Keratinocyte (primary cell): Measurements from ENCODE around the gene ZFP36L2. TPM values are rescaled to one million over a fixed set of nuclear protein-coding genes. Genes with fewer than 3 reads are reported as not detected.

Source experiments
- DNase-seq: peaks from one replicate; pipeline ENCODE4 v3.0.0-alpha.2; 2011; ENCODE audit warnings: low read depth, missing footprints, low spot score
- FAIRE-seq: peaks from 2 replicates; lab custom pipeline; 2011; peaks lifted over from hg19 to GRCh38; lab: Jason Lieb, UNC
- H2AFZ ChIP-seq: 2 replicates; pipeline ENCODE4 v1.6.0; 2012; ENCODE audit warnings: low read length, control low read depth, inconsistent platforms; ENCODE audit not compliant: control insufficient read depth
- H3K27ac ChIP-seq: 2 replicates; pipeline ENCODE4 v1.5.1; 2011; ENCODE audit warnings: low read length; ENCODE audit not compliant: control insufficient read depth, insufficient read depth
- H3K27me3 ChIP-seq: 3 replicates; pipeline ENCODE4 v1.6.0; 2011; ENCODE audit warnings: low read length; ENCODE audit not compliant: control insufficient read depth, insufficient read depth; ENCODE audit errors: extremely low read depth
- H3K36me3 ChIP-seq, 2 experiments: 2 replicates in 1 of 2; 3 replicates in 1 of 2; pipeline ENCODE4 v1.5.1; 2011; ENCODE audit warnings: low read length in 2 of 2, mild to moderate bottlenecking in 1 of 2; ENCODE audit not compliant: control insufficient read depth in 2 of 2, insufficient read depth in 2 of 2; ENCODE audit errors: extremely low read depth in 1 of 2
- H3K4me1 ChIP-seq: 3 replicates; pipeline ENCODE4 v1.5.1; 2011; ENCODE audit warnings: low read length; ENCODE audit not compliant: control insufficient read depth, insufficient read depth; ENCODE audit errors: extremely low read depth
- H3K4me2 ChIP-seq: 3 replicates; pipeline ENCODE4 v1.6.0; 2011; ENCODE audit warnings: low read depth, low read length; ENCODE audit not compliant: control insufficient read depth, insufficient read depth; ENCODE audit errors: extremely low read depth
- H3K4me3 ChIP-seq, 3 experiments: fragments of 200-600 bp in 1 of 3; sonication (generic) in 1 of 3; 2 replicates in 2 of 3; 3 replicates in 1 of 3; pipeline ENCODE4 v1.5.1; 2011 to 2016; ENCODE audit warnings: low read length in 3 of 3, mild to moderate bottlenecking in 3 of 3, control low read depth in 2 of 3, inconsistent platforms in 1 of 3, low read depth in 1 of 3, mixed read lengths in 1 of 3, mixed run types in 1 of 3, moderate library complexity in 1 of 3; ENCODE audit not compliant: control insufficient read depth in 2 of 3, insufficient read depth in 2 of 3; ENCODE audit errors: extremely low read depth in 1 of 3
- H3K79me2 ChIP-seq: 2 replicates; pipeline ENCODE4 v1.6.0; 2012; ENCODE audit warnings: low read length; ENCODE audit not compliant: control insufficient read depth, insufficient read depth
- H3K9ac ChIP-seq: 3 replicates; pipeline ENCODE4 v1.6.0; 2011; ENCODE audit warnings: low read length; ENCODE audit not compliant: control insufficient read depth, insufficient read depth; ENCODE audit errors: extremely low read depth
- H3K9me1 ChIP-seq: 3 replicates; pipeline ENCODE4 v1.6.0; 2011; ENCODE audit warnings: low read length; ENCODE audit not compliant: control insufficient read depth, insufficient read depth; ENCODE audit errors: extremely low read depth
- H3K9me3 ChIP-seq: 2 replicates; pipeline ENCODE4 v1.5.1; 2012; ENCODE audit warnings: low read depth, low read length; ENCODE audit not compliant: control insufficient read depth
- H4K20me1 ChIP-seq: 3 replicates; pipeline ENCODE4 v1.6.0; 2011; ENCODE audit warnings: low read length; ENCODE audit not compliant: control insufficient read depth, insufficient read depth; ENCODE audit errors: extremely low read depth
- CTCF ChIP-seq, 3 experiments: IDR thresholded peaks in 1 of 3; conservative IDR thresholded peaks in 1 of 3; optimal IDR thresholded peaks in 1 of 3; 2 replicates in 2 of 3; 3 replicates in 1 of 3; pipeline versions ENCODE3 to v1.5.1; 2011; ENCODE audit warnings: low read length in 3 of 3, mild to moderate bottlenecking in 3 of 3, moderate library complexity in 2 of 3, control low read depth in 1 of 3, inconsistent platforms in 1 of 3; ENCODE audit not compliant: insufficient read depth in 2 of 3; ENCODE audit errors: extremely low read depth in 1 of 3
- EZH2 ChIP-seq: IDR thresholded peaks from one replicate; pipeline ENCODE4 v1.6.1; 2012; ENCODE audit warnings: inconsistent platforms, mild to moderate bottlenecking, low read length, moderate library complexity
- dilution Hi-C: fragments of 300-500 bp; cut with MboI; formaldehyde crosslinking; loops from one replicate; pipeline ENCODE4 v1.7.0; 2020; ENCODE audit warnings: low sequenced_read_pairs; ENCODE audit not compliant: extremely low pct_ligation_motif_present
- polyA plus RNA-seq, 5 experiments: library from polyadenylated mRNA; depleted of rRNA in 3 of 5; stranded (reverse) in 3 of 5; stranded (forward) in 1 of 5; unstranded in 1 of 5; fragments of >200 nt; gene quantifications; 1 replicate in 1 of 5; 2 replicates in 3 of 5; 3 replicates in 1 of 5; pipeline versions ENCODE4 v1.2.1 to v1.2.3, GENCODE V29; 2011 to 2012; ENCODE audit warnings: missing spikeins in 2 of 5, low read depth in 1 of 5, low replicate concordance in 1 of 5

Gene ZFP36L2
- polyA plus RNA-seq, 1 donor (not counting 4 experiments of a cell fraction or from before 2014, with no cell fraction given) = 52.4 TPM

GRCh38 chr2:43202289-43202688 lies 24.1 kb downstream of the ZFP36L2 start:
- no peak overlapping the region for H3K27ac ChIP-seq
- H3K4me3 ChIP-seq = no peak overlapping the region
- no peak for DNase-seq
- dilution Hi-C loops = no loop called here
- FAIRE-seq = no peak
- H3K79me2 ChIP-seq = no peaks in the 10 kb centered on the region
- H3K4me2 ChIP-seq = no peak overlapping the region
- no peaks in the 10 kb centered on the region for H3K27me3 ChIP-seq
- TF ChIP-seq EZH2 (no peak), CTCF (optimal IDR thresholded peaks at IDR 0.05 in 1 of 3, IDR thresholded peaks at IDR 0.05 in 1 of 3, conservative IDR thresholded peaks at IDR 0.05 in 1 of 3; ENCODE audit: extremely low read depth in 1 of 3, insufficient read depth in 2 of 3, low read length in 3 of 3) (no peak)
- H3K4me1 ChIP-seq = peaks cover 11% of the 10 kb centered on the region
- no peaks in the 10 kb centered on the region for H3K9me3 ChIP-seq
- no peaks in the 10 kb centered on the region for H3K9me1 ChIP-seq
- H3K36me3 ChIP-seq = no peaks in the 10 kb centered on the region
- no peak overlapping the region for H3K9ac ChIP-seq
- H2AFZ ChIP-seq = no peak overlapping the region
- no peaks in the 10 kb centered on the region for H4K20me1 ChIP-seq

GRCh38 chr2:43201497-43201896 lies 24.9 kb downstream of the ZFP36L2 start:
- Histone ChIP-seq H3K9me3 (no peaks in the 10 kb centered on the region), H3K36me3 (no peaks in the 10 kb centered on the region), H2AFZ (no peak overlapping the region), H3K9ac (no peak overlapping the region), H4K20me1 (no peaks in the 10 kb centered on the region), H3K79me2 (no peaks in the 10 kb centered on the region), H3K4me3 (no peak overlapping the region), H3K9me1 (no peaks in the 10 kb centered on the region), H3K4me2 (no peak overlapping the region), H3K27ac (no peak overlapping the region), H3K4me1 (peaks cover 11% of the 10 kb centered on the region), H3K27me3 (no peaks in the 10 kb centered on the region)
- DNase-seq = no peak
- no peak for FAIRE-seq
- dilution Hi-C loops = no loop called here
- TF ChIP-seq CTCF (optimal IDR thresholded peaks at IDR 0.05 in 1 of 3, IDR thresholded peaks at IDR 0.05 in 1 of 3, conservative IDR thresholded peaks at IDR 0.05 in 1 of 3; ENCODE audit: extremely low read depth in 1 of 3, insufficient read depth in 2 of 3, low read length in 3 of 3) (no peak), EZH2 (no peak)
